A549 treated with AZD2906 at 1 μM for 4 hours (cell line): ENCODE data around the gene TAPT1. TPM values are rescaled to one million over a fixed set of nuclear protein-coding genes. Genes with fewer than 3 reads are reported as not detected.

ENCODE experiments used
- total RNA-seq: library from RNA; stranded (reverse); fragments of 200-300 nt; extraction: Qiagen RNA extraction; gene quantifications from 5 replicates; pipeline ENCODE4 v1.2.3, GENCODE V29; 2022

TAPT1 gene, protein sequence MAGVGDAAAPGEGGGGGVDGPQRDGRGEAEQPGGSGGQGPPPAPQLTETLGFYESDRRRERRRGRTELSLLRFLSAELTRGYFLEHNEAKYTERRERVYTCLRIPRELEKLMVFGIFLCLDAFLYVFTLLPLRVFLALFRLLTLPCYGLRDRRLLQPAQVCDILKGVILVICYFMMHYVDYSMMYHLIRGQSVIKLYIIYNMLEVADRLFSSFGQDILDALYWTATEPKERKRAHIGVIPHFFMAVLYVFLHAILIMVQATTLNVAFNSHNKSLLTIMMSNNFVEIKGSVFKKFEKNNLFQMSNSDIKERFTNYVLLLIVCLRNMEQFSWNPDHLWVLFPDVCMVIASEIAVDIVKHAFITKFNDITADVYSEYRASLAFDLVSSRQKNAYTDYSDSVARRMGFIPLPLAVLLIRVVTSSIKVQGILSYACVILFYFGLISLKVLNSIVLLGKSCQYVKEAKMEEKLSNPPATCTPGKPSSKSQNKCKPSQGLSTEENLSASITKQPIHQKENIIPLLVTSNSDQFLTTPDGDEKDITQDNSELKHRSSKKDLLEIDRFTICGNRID
- total RNA-seq = 11.5 to 17.6 TPM (median 12.5 TPM) in 5 replicates

DNA sequence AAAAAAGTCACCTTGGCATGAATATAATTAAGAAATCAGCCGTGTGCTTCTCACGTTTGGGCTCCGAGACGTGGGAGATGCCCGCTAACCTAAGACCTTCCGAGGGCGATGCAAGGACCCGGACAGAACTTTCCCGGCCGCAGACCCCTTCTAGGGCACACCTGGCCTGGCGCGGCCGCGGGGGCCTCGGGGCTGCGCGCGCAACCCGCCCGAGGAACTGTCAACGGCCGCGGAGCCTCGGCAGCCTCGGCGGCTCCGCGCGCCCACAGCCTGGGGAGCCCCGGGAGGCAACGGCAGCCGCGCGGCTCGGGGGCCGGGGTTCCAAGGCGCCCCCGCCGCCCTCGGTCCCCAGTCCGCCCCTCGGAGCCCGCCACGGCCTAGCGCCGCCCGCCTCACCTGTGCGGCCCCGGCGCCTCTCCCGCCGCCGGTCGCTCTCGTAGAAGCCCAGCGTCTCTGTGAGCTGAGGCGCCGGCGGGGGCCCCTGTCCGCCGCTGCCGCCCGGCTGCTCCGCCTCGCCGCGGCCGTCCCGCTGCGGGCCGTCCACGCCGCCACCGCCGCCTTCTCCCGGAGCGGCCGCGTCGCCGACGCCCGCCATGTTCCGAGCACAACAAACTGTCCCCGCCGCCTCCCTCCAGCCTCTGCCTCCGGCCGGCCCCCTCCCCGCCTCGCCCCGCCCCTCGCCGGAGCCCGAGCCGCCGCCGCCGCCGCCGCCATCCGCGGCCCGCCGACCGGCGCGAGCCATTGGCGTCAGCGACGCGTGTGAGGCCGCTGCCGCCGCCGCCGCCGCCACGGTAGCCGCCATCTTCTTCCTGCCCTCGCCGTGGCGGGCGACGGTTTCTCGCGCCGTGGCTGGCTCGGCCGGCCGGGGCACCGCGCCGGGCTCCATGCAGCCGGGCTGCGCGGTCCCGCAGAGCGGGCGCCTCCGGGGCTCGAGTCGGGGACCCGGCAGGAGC is at the start of gene TAPT1:
Gene TAPT1, minus strand, starts transcription at position 609 of the 953 bp plus-strand sequence. Its CDS starts 14 bp downstream, at position 595.

Other genes with a start within 250 kb of the TAPT1 start
- gene PROM1, start 142.4 kb downstream of the TAPT1 start, total RNA-seq = 0.33 to 0.61 TPM (median 0.54 TPM) in 5 replicates